Parathyroid adenoma (tissue), 2 donors: ENCODE data around the gene RSBN1.
A peak's percentile ranks its signal among the peaks of the same experiment; 100 is the strongest.

Source experiments
- H2AFZ ChIP-seq: fragments of 300-600 bp; sonication (generic); one replicate; pipeline ENCODE4 v1.7.0; 2017; ENCODE audit warnings: antibody characterized with exemption, mild to moderate bottlenecking
- H3K27ac ChIP-seq: fragments of 300-600 bp; sonication (generic); one replicate; pipeline ENCODE4 v1.7.0; 2017
- H3K27me3 ChIP-seq: fragments of 300-600 bp; sonication (generic); one replicate; pipeline ENCODE4 v1.7.0; 2017; ENCODE audit warnings: low read length; ENCODE audit not compliant: control insufficient read depth, insufficient read depth
- H3K36me3 ChIP-seq: fragments of 300-600 bp; sonication (generic); one replicate; pipeline ENCODE4 v1.7.0; 2017; ENCODE audit warnings: low read length; ENCODE audit not compliant: control insufficient read depth, insufficient read depth
- H3K4me1 ChIP-seq: fragments of 300-600 bp; sonication (generic); one replicate; pipeline ENCODE4 v1.7.0; 2017; ENCODE audit warnings: control low read depth
- H3K4me2 ChIP-seq: fragments of 300-600 bp; sonication (generic); one replicate; pipeline ENCODE4 v1.7.0; 2017; ENCODE audit warnings: low read length
- H3K4me3 ChIP-seq: fragments of 300-600 bp; sonication (generic); one replicate; pipeline ENCODE4 v1.7.0; 2017; ENCODE audit warnings: low read depth, low read length
- H3K79me2 ChIP-seq: fragments of 300-600 bp; sonication (generic); one replicate; pipeline ENCODE4 v1.7.0; 2017; ENCODE audit warnings: control low read depth
- H3K9ac ChIP-seq: fragments of 300-600 bp; sonication (generic); one replicate; pipeline ENCODE4 v1.7.0; 2017; ENCODE audit warnings: mild to moderate bottlenecking
- H3K9me3 ChIP-seq: fragments of 300-600 bp; sonication (generic); one replicate; pipeline ENCODE4 v1.7.0; 2017; ENCODE audit warnings: low read length; ENCODE audit not compliant: control insufficient read depth
- CTCF ChIP-seq: fragments of 300-600 bp; sonication (generic); IDR thresholded peaks from one replicate; pipeline ENCODE4 v1.7.0; 2017; ENCODE audit warnings: antibody characterized with exemption, mild to moderate bottlenecking
- donor health status: primary hyperparathyroidism.

Gene RSBN1

GRCh38 chr1:113809670-113810602, 2.3 kb downstream of the RSBN1 start:
- no peaks in the 10 kb centered on the region for H3K9me3 ChIP-seq
- no peaks in the 10 kb centered on the region for H3K36me3 ChIP-seq
- peaks cover 24% of the 10 kb centered on the region for H3K79me2 ChIP-seq
- H3K27me3 ChIP-seq: no peaks in the 10 kb centered on the region
- H3K27ac ChIP-seq: no peak overlapping the region
- peak overlapping the region; percentile 40 for H3K4me2 ChIP-seq
- no peak for TF ChIP-seq CTCF
- peak overlapping the region; percentile 10 for H3K4me3 ChIP-seq
- peaks cover 3% of the 10 kb centered on the region for H3K4me1 ChIP-seq
- H2AFZ ChIP-seq: no peak overlapping the region
- H3K9ac ChIP-seq: no peak overlapping the region

GRCh38 chr1:113808450-113809195, 3.7 kb downstream of the RSBN1 start:
- no peak overlapping the region for H3K27ac ChIP-seq
- no peak overlapping the region for H2AFZ ChIP-seq
- H3K27me3 ChIP-seq: no peaks in the 10 kb centered on the region
- TF ChIP-seq CTCF: no peak
- H3K9ac ChIP-seq: no peak overlapping the region
- no peak overlapping the region for H3K4me2 ChIP-seq
- no peaks in the 10 kb centered on the region for H3K9me3 ChIP-seq
- H3K4me3 ChIP-seq: no peak overlapping the region
- peaks cover 29% of the 10 kb centered on the region for H3K79me2 ChIP-seq
- H3K36me3 ChIP-seq: no peaks in the 10 kb centered on the region
- peaks cover 5% of the 10 kb centered on the region for H3K4me1 ChIP-seq

- no peaks in the 10 kb centered on the region for H3K36me3 ChIP-seq
- no peak overlapping the region for H3K9ac ChIP-seq
- H3K4me2 ChIP-seq: no peak overlapping the region
- H3K27me3 ChIP-seq: no peaks in the 10 kb centered on the region
- peaks cover 34% of the 10 kb centered on the region for H3K79me2 ChIP-seq
- H3K4me3 ChIP-seq: no peak overlapping the region
- peaks cover 8% of the 10 kb centered on the region for H3K4me1 ChIP-seq
- H3K27ac ChIP-seq: no peak overlapping the region
- no peak overlapping the region for H2AFZ ChIP-seq
- no peak for TF ChIP-seq CTCF
- H3K9me3 ChIP-seq: no peaks in the 10 kb centered on the region
These were observed 6.6 kb downstream of the RSBN1 start for GRCh38 chr1:113805639-113806038.

- Histone ChIP-seq H3K4me2 (no peak overlapping the region), H3K79me2 (peaks cover 32% of the 10 kb centered on the region), H3K27me3 (no peaks in the 10 kb centered on the region), H3K36me3 (no peaks in the 10 kb centered on the region), H3K9me3 (no peaks in the 10 kb centered on the region), H2AFZ (no peak overlapping the region), H3K4me3 (no peak overlapping the region), H3K4me1 (peaks cover 8% of the 10 kb centered on the region), H3K9ac (no peak overlapping the region), H3K27ac (no peak overlapping the region)
- TF ChIP-seq CTCF: no peak
These were observed 7.1 kb downstream of the RSBN1 start for GRCh38 chr1:113805256-113805531.
